Measurements from ENCODE around the gene IL22RA1. TPM values are rescaled to one million over a fixed set of nuclear protein-coding genes. Genes with fewer than 3 reads are reported as not detected.

The IL22RA1 gene
- total and polyA plus RNA-seq, 2 donors from 2014 or later, result 1.4 TPM

GRCh38 chr1:24113641-24114033, 29.3 kb downstream of the IL22RA1 start:
- FAIRE-seq (no peak), DNase-seq (peak in 1 of 5 donors; percentile 25)
- Histone ChIP-seq H3K27ac (ENCODE audit: low read depth in 2 of 2, low read length in 2 of 2) (no peak overlapping the region), H3K9me3 (ENCODE audit: control insufficient read depth in 2 of 3, insufficient read depth in 1 of 3, low read length in 3 of 3) (no peaks in the 10 kb centered on the region), H3K27me3 (ENCODE audit: control insufficient read depth, insufficient read depth, low read length) (no peaks in the 10 kb centered on the region), H3K4me3 (ENCODE audit: low read length in 3 of 3) (no peak overlapping the region), H3K9ac (ENCODE audit: low read length in 3 of 3) (no peak overlapping the region), H3K36me3 (ENCODE audit: control insufficient read depth in 2 of 3, insufficient read depth in 3 of 3, low read length in 3 of 3) (no peaks in the 10 kb centered on the region), H3K4me1 (ENCODE audit: control insufficient read depth in 2 of 3, insufficient read depth in 2 of 3, low read depth in 1 of 3, low read length in 3 of 3) (peaks cover 0 to 5% (median 0%) of the 10 kb centered on the region in 3 donors)
- intact Hi-C loops (cut with DNase I), result no loop called here
- no peak for TF ChIP-seq CTCF (IDR thresholded peaks at IDR 0.05; ENCODE audit: borderline replicate concordance, extremely low read depth, insufficient read depth)

- Histone ChIP-seq H3K27me3 (ENCODE audit: control insufficient read depth, insufficient read depth, low read length) (no peaks in the 10 kb centered on the region), H3K4me3 (ENCODE audit: low read length in 3 of 3) (peak within 1 kb of the TSS; percentile 50 to 70 (median 51)), H3K27ac (ENCODE audit: low read depth in 2 of 2, low read length in 2 of 2) (peak within 1 kb of the TSS in 1 of 2 donors; percentile 23), H3K9ac (ENCODE audit: low read length in 3 of 3) (peak within 1 kb of the TSS in 1 of 3 donors; percentile 65), H3K4me1 (ENCODE audit: control insufficient read depth in 2 of 3, insufficient read depth in 2 of 3, low read depth in 1 of 3, low read length in 3 of 3) (peaks cover 0 to 3% (median 0%) of the 10 kb centered on the region in 3 donors), H3K36me3 (ENCODE audit: control insufficient read depth in 2 of 3, insufficient read depth in 3 of 3, low read length in 3 of 3) (no peaks in the 10 kb centered on the region), H3K9me3 (ENCODE audit: control insufficient read depth in 2 of 3, insufficient read depth in 1 of 3, low read length in 3 of 3) (no peaks in the 10 kb centered on the region)
- TF ChIP-seq CTCF (IDR thresholded peaks at IDR 0.05; ENCODE audit: borderline replicate concordance, extremely low read depth, insufficient read depth), result peak; percentile 65
- intact Hi-C loops (cut with DNase I), result no loop called here
- DNase-seq (peak in 4 of 5 donors; percentile 81 to 85 (median 84)), FAIRE-seq (no peak)
Measured at GRCh38 chr1:24111996-24112779, 30.8 kb downstream of the IL22RA1 start, which contains the start of gene MYOM3. TSS of gene MYOM3 (minus strand) at chr1:24112135. CDS start at chr1:24108636, 3,499 bp downstream.

GRCh38 chr1:24111262-24111995, 31.5 kb downstream of the IL22RA1 start:
- no peaks in the 10 kb centered on the region for H3K27me3 ChIP-seq (ENCODE audit: control insufficient read depth, insufficient read depth, low read length)
- H3K9ac ChIP-seq (ENCODE audit: low read length in 3 of 3), result no peak overlapping the region
- H3K9me3 ChIP-seq (ENCODE audit: control insufficient read depth in 2 of 3, insufficient read depth in 1 of 3, low read length in 3 of 3), result no peaks in the 10 kb centered on the region
- H3K4me3 ChIP-seq (ENCODE audit: low read length in 3 of 3), result peak overlapping the region in 1 of 3 donors; percentile 70
- intact Hi-C loops (cut with DNase I), result no loop called here
- TF ChIP-seq CTCF (IDR thresholded peaks at IDR 0.05; ENCODE audit: borderline replicate concordance, extremely low read depth, insufficient read depth), result no peak
- no peaks in the 10 kb centered on the region for H3K36me3 ChIP-seq (ENCODE audit: control insufficient read depth in 2 of 3, insufficient read depth in 3 of 3, low read length in 3 of 3)
- H3K27ac ChIP-seq (ENCODE audit: low read depth in 2 of 2, low read length in 2 of 2), result no peak overlapping the region
- no peak for FAIRE-seq
- H3K4me1 ChIP-seq (ENCODE audit: control insufficient read depth in 2 of 3, insufficient read depth in 2 of 3, low read depth in 1 of 3, low read length in 3 of 3), result peaks cover 0 to 3% (median 0%) of the 10 kb centered on the region in 3 donors
- peak in 1 of 5 donors; percentile 39 for DNase-seq
